IMR-90 (cell line): ENCODE data around the gene PPFIA1.
"Not testable (repeated sequence)": the region's sequence is repeated elsewhere in the genome, so short reads cannot be mapped to it uniquely, and the experiment has no call there.

Experiments
- CTCF ChIP-seq: conservative IDR thresholded peaks from 2 replicates; pipeline ENCODE4 v1.5.1; 2012; ENCODE audit warnings: mild to moderate bottlenecking, low read depth, low read length, improper control_type of control experiment
- ELK1 ChIP-seq: fragments of 150-350 bp; IDR thresholded peaks from 2 replicates; pipeline ENCODE4 v1.6.1; 2016; ENCODE audit warnings: low read depth, mild to moderate bottlenecking, low read length, moderate library complexity, borderline replicate concordance
- MXI1 ChIP-seq: IDR thresholded peaks from 2 replicates; pipeline ENCODE4 v1.6.1; 2012; ENCODE audit warnings: low read depth, mild to moderate bottlenecking, low read length, moderate library complexity, borderline replicate concordance
- NFE2L2 ChIP-seq: fragments of 150-350 bp; IDR thresholded peaks from 2 replicates; pipeline ENCODE4 v1.6.1; 2016; ENCODE audit warnings: low read depth, mild to moderate bottlenecking, low read length
- POLR2A ChIP-seq: IDR thresholded peaks from 2 replicates; pipeline ENCODE4 v1.6.1; 2012; ENCODE audit warnings: mild to moderate bottlenecking, low read depth, low read length
- RAD21 ChIP-seq: IDR thresholded peaks from 2 replicates; pipeline ENCODE4 v1.6.1; 2012; ENCODE audit warnings: low read length, improper control_type of control experiment

- TF ChIP-seq CTCF, NFE2L2, POLR2A, RAD21, MXI1, ELK1: not testable (repeated sequence)
These were observed 11.4 kb upstream of the PPFIA1 start for GRCh38 chr11:70259077-70259476.
